Activated CD4-positive, alpha-beta T cell treated with anti-CD3 and anti-CD28 coated beads, Interleukin-2, Interleukin-6, amounts not matched to agents 100 ng/mL and 50 ng/mL, durations not matched to agents 16 hours and 8 hours (primary cell): Measurements from ENCODE around the gene KMT5C.

Experiments
- DNase-seq: peaks from one replicate; pipeline ENCODE4 v3.0.0-alpha.2; 2020

The KMT5C gene

GRCh38 chr19:55339105-55339888 is at the start of gene KMT5C:
KMT5C (plus strand) TSS chr19:55339876; CDS start chr19:55341937, 2,061 bp downstream.
- peak; percentile 100 for DNase-seq

GRCh38 chr19:55297267-55297666 is 42.4 kb upstream of the KMT5C start:
- no peak for DNase-seq

- no peak for DNase-seq
Measured at GRCh38 chr19:55299991-55300390, 39.7 kb upstream of the KMT5C start.

GRCh38 chr19:55300886-55301458 is 38.7 kb upstream of the KMT5C start:
- DNase-seq = no peak

GRCh38 chr19:55301459-55302317 is 38.0 kb upstream of the KMT5C start:
- peak; percentile 96 for DNase-seq

- DNase-seq = no peak
Measured at GRCh38 chr19:55302318-55302703, 37.4 kb upstream of the KMT5C start.

GRCh38 chr19:55303477-55303876 is 36.2 kb upstream of the KMT5C start:
- no peak for DNase-seq

GRCh38 chr19:55304279-55304978 is 35.2 kb upstream of the KMT5C start:
- peak; percentile 55 for DNase-seq

GRCh38 chr19:55304980-55305379 is 34.7 kb upstream of the KMT5C start:
- no peak for DNase-seq

- peak; percentile 72 for DNase-seq
Measured at GRCh38 chr19:55305491-55305890, 34.2 kb upstream of the KMT5C start.

GRCh38 chr19:55305983-55306562 is 33.6 kb upstream of the KMT5C start:
- DNase-seq = no peak

GRCh38 chr19:55306712-55307111 is 33.0 kb upstream of the KMT5C start:
- DNase-seq = no peak

GRCh38 chr19:55308281-55308680 is 31.4 kb upstream of the KMT5C start:
- no peak for DNase-seq

- DNase-seq = no peak
Measured at GRCh38 chr19:55309448-55309847, 30.2 kb upstream of the KMT5C start.

- DNase-seq = no peak
Measured at GRCh38 chr19:55310498-55310897, 29.2 kb upstream of the KMT5C start.

- DNase-seq = no peak
Measured at GRCh38 chr19:55311397-55311796, 28.3 kb upstream of the KMT5C start.

GRCh38 chr19:55311797-55312196 is 27.9 kb upstream of the KMT5C start:
- no peak for DNase-seq

- DNase-seq = no peak
Measured at GRCh38 chr19:55312621-55313512, 26.8 kb upstream of the KMT5C start.

- DNase-seq = no peak
Measured at GRCh38 chr19:55314396-55314795, 25.3 kb upstream of the KMT5C start.

- DNase-seq = no peak
Measured at GRCh38 chr19:55315956-55316525, 23.6 kb upstream of the KMT5C start.

- no peak for DNase-seq
Measured at GRCh38 chr19:55316646-55317045, 23.0 kb upstream of the KMT5C start.
